Medulla oblongata (tissue), 1 donor: ENCODE data around the gene ABR.
A peak's percentile ranks its signal among the peaks of the same experiment; 100 is the strongest.
"Not testable (repeated sequence)": the region's sequence is repeated elsewhere in the genome, so short reads cannot be mapped to it uniquely, and the experiment has no call there.

Experiments
- DNase-seq: peaks from one replicate; pipeline ENCODE4 v3.0.0-alpha.2; 2015; ENCODE audit errors: extremely low spot score

The ABR gene

DNA sequence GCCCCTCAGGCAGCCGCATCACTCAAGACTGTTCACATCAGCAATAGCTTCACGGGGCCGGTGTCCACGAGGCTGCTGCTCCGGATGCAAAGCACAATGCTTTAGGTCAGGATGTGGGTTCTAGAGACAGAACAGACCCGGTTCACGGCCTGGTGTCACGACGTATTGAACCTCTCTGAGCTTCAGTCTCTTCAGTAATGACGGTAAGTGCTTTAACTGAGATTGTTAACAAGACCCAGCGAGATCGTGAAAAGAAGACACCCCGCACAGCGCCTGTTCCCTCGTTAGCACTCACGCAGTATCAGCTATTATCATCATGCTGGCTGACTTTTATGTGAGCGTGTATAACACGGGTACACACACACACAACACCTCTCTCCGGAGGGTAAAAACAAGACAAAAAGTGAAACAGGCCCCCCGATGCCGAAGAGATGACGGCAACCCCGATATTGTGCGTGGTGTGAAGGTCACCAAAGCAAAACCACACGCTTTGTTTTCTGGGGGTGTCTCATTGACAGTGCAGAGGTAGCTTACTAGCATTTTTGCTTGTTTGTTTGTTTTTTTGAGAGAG lies 21.4 kb upstream of the ABR start:
- DNase-seq, result no peak

DNA sequence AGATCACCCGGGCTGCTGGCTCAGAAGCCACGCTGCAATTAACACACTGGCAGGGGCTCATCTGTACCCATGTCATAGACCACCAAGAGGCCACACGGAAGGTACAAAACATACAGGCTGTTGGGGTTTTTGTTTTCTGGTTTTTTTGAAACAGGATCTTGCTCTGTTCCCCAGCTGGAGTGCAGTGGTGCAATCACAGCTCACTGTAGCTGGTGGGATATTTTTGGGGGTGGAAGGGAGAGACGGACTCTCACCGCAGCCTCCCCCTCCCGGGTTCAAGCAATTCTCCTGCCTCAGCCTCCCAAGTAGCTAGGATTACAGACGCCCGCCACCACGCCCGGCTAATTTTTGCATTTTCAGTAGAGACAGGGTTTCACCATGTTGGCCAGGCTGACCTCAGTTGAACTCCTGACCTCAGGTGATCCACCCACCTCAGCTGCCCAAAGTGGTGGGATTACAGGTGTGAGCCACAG lies 19.5 kb upstream of the ABR start:
- not testable (repeated sequence) for DNase-seq

DNA sequence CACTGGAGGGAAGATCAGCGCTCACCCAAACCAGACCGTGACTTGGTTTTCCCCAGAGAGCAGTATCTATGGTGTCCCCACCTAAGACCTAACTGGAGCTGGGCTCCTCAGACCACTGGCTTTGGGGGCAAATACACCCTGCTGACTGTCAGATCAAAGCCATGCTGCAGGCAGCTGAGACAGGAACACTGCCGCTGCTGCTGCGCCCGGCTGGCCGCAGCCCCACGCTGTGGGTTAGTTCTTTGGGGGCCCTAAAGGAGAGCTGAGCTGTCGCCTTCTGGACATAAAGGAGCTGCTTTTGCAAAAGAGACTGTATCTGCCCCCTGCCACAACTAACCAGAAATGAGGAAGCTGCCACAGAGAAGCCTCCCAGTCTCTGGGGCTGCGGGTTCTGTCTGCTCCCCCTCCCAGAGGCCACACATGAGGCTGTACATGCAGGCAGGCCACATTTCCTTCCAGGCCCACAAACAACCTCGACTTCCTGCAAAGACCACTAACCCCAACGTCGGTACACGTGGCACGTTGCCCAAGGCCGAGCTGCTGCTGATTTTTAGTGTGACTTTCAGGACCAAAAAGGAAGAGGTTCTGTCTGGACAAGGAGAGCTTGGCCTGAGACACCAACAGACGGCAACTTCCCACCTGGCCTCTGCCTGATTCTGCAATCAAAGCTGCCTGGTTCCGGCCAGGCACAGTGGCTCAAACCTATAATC lies 18.2 kb upstream of the ABR start:
- peak; percentile 89 for DNase-seq

GRCh38 chr17:1197379-1197778 lies 17.6 kb upstream of the ABR start:
- DNase-seq, result peak; percentile 82

- DNase-seq, result no peak
Observed at GRCh38 chr17:1196946-1197345, 17.2 kb upstream of the ABR start.

GRCh38 chr17:1192911-1193699 lies 13.3 kb upstream of the ABR start:
- no peak for DNase-seq

DNA sequence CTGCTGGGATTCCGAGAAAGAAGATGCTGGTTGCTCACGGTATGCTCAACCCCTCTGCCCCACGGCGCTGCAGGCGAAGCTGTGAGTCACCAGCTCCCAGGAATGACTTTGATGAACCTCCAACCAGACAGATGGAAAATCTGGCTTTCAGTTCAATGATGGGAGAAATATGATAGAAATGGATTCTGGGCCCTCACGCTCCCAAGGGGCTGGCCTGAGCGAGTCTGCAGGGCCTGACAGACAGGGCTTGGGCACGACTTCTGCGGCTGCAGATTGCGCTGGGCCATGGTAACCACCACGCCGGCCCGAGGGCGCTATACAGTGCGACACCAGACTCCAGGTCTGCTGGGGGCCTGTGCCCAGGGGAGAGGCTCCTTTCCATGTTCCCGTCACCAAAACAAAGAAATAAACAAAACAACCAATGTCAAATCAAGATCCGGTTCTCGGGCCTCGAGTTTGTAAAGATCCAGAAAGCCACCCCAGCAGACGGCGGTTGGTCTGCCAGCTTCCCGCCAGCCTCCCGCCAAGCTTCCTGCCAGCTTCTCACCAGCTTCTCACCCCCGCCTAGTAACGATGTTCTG lies 11.1 kb upstream of the ABR start:
- DNase-seq, result no peak

- peak; percentile 88 for DNase-seq
Observed at GRCh38 chr17:1188812-1189504, 9.2 kb upstream of the ABR start.

DNA sequence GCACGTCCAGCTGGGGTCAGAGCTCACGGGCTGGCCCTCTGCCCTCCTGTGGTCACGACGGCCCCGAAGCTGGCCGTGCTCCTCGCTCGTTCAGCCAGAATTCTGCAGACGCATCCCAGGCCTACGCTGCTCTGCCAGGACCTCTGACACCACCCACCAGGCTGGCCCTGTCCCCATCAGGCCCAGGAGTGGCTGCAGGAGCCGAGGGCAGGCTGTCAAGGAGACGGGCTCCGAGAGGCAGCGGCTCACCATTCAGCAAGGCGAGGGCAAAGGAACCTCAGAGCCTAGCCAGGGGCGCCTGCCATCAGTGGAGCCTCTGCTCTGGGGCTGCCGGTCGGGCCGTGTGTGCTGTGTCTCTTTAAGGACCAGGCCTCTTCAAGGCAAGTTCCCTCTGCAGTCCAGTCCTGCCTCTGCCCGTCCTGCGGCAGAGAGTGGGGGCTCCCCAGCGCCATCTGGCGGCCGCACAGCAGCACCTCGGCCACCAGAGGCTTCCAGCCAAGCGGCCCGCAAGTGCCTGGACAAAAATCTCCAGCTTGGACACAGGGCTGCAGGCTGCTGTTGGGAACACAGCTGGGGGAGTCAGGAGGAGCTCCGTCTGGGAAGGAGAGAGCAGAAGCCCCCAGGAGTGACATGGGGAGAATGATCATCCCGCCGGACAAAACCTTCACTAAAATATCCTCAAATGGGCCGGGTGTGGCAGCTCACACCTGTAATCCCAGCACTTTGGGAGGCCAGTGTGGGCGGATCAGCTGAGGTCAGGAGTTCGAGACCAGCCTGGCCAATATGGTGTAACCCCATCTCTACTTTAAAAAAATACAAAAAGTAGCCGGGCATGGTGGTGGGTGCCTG lies 7.4 kb upstream of the ABR start:
- peak; percentile 86 for DNase-seq

- no peak for DNase-seq
Observed at GRCh38 chr17:1186214-1186820, 6.5 kb upstream of the ABR start.

GRCh38 chr17:1183171-1183873 lies 3.5 kb upstream of the ABR start:
- no peak for DNase-seq

GRCh38 chr17:1182811-1183170 lies 3.0 kb upstream of the ABR start:
- DNase-seq, result no peak

DNA sequence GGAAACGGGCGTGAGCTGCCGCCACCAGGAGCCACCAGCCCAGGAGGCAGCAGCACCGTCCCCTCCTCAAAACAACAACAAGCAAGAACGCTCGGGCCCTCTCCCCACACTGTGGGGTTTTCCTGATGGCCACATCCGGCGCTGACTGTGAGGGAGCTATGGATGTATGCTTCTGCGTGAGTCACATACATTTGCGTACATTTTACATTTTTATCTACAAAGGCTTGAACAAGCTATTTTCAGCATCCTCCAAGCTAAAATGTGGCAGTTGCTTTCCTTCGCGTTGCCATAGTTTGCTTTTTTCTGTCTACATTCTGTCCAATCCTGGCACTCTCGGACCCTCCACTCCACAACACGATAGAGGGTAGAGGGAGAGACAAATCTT lies 2.0 kb upstream of the ABR start:
- no peak for DNase-seq

DNA sequence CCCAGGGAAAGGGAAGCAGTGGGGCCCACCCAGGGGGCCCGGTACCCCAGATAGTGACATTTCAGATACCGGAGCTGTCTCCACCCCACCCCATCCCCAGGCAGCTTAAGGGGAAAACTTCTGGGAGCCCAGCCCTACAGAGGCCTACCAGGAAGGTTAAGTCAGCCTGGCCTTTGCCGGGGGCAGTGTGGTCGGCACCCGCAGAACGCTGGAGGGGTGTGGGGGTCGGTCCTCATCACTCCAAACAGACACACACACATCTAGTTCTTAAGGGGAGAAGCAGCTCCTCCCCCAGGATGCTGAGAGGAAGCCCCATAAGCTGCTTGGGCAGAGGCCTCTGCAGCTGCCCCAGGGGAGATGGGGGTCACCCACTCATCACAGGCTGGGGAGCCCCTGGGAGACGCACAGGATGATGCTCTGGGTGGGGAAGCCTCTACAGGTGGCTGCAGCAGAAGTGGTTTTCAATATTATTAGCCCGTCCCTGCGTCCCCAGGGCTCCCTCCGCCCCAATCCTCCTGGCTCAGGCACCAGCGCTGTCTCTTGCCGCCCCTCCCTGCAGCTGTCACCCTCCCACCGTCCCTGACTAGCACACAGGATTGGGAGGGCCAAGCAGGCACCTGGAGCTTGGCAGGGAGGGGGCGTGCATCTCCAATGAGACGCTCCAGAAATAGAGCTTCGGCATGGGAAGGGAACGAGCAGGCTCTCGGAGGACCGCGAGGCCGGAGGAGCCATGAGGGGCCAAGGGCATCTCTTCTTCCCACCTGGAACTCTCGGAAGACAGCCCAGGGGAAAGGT lies 1.4 kb upstream of the ABR start:
- DNase-seq, result no peak

- no peak for DNase-seq
Observed at GRCh38 chr17:1179112-1179817, 516 bp downstream of the ABR start.

DNA sequence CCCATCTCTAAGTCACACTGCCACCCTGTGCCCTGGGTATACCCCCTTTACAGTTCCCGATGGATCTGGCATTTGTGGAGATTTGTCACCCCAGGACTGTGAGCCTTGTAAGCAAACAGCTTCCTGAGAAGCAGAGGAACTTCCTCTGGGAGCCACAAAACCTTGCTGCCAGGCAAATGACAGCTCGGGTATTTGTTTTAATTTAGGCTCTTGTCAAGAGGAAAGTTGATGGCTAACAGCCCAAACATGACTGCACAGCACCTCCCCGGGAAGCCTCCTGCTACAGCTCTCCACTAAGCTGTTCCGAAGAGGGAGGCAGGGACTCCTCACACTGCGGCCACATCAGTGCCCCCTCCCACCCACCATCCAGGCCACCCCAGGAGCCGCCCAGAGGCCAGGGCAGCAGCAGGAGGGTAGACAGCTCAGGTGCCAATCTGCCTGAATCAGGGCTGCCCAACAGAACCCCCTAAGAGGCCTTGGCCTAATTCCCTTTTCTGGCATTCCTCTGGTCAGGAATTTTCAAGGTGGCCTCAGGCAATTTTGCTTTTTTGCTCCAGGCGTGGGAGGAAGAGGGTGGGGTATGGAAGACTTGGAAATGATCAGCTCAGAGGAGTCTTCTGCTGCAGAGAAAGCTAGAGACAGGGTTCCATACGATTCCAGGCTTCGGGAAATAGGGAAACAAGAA lies 2.6 kb downstream of the ABR start:
- peak; percentile 49 for DNase-seq

GRCh38 chr17:1174263-1174880 lies 5.4 kb downstream of the ABR start:
- DNase-seq, result no peak
